K562 (cell line): ENCODE measurements around the gene C1orf167. TPM values are rescaled to one million over a fixed set of nuclear protein-coding genes. Genes with fewer than 3 reads are reported as not detected.

ENCODE experiments used
- CBX2 ChIP-seq: fragments of 200-600 bp; sonication (generic); IDR thresholded peaks from one replicate; pipeline ENCODE4 v1.6.1; 2012; ENCODE audit warnings: mild to moderate bottlenecking, low read length, inconsistent platforms; ENCODE audit not compliant: insufficient read depth, poor library complexity, severe bottlenecking
- HDAC1 ChIP-seq, 2 experiments: fragments of 450-650 bp; IDR thresholded peaks; 2 replicates each; pipeline ENCODE4 v1.6.1; 2016 to 2017; ENCODE audit warnings: inconsistent platforms in 1 of 2, mild to moderate bottlenecking in 1 of 2, moderate library complexity in 1 of 2
- HDAC8 ChIP-seq: fragments of 450-650 bp; IDR thresholded peaks from 2 replicates; pipeline ENCODE4 v1.6.1; 2016; ENCODE audit warnings: mild to moderate bottlenecking, missing genetic modification characterization, moderate library complexity, missing compliant biosample characterization
- HMG20A ChIP-seq: fragments of 450-650 bp; formaldehyde crosslinking; conservative IDR thresholded peaks from 2 replicates; pipeline ENCODE4 v1.4.0; 2020; ENCODE audit warnings: mild to moderate bottlenecking, mixed read lengths
- ILF3 ChIP-seq: fragments of 450-650 bp; IDR thresholded peaks from 2 replicates; pipeline ENCODE4 v1.6.1; 2018; ENCODE audit warnings: antibody characterized with exemption, mild to moderate bottlenecking, moderate library complexity, borderline replicate concordance
- JUND ChIP-seq, 2 experiments: IDR thresholded peaks; 2 replicates in 1 of 2; 3 replicates in 1 of 2; pipeline ENCODE4 v1.6.1; 2011; ENCODE audit warnings: borderline replicate concordance in 2 of 2, low read depth in 2 of 2, low read length in 2 of 2, improper control_type of control experiment in 1 of 2, missing biosample characterization in 1 of 2, missing genetic modification characterization in 1 of 2, missing genetic modification reagents in 1 of 2
- KAT7 ChIP-seq: sonication (generic); formaldehyde crosslinking; IDR thresholded peaks from 2 replicates; pipeline ENCODE4 v1.8.0; 2022; ENCODE audit warnings: missing genetic modification reagents, mild to moderate bottlenecking, borderline replicate concordance
- LEF1 ChIP-seq: fragments of 450-650 bp; IDR thresholded peaks from 2 replicates; pipeline ENCODE4 v1.6.1; 2016; ENCODE audit warnings: mild to moderate bottlenecking
- NCOA2 ChIP-seq, 2 experiments: fragments of 450-650 bp; IDR thresholded peaks; 2 replicates each; pipeline ENCODE4 v1.6.1; 2018; ENCODE audit warnings: mild to moderate bottlenecking in 2 of 2, moderate library complexity in 1 of 2; ENCODE audit not compliant: partially characterized antibody in 2 of 2
- NONO ChIP-seq, 2 experiments: fragments of 200-400 bp in 1 of 2; fragments of 450-650 bp in 1 of 2; formaldehyde crosslinking in 1 of 2; IDR thresholded peaks; 2 replicates each; pipeline ENCODE4 v1.6.1; 2017; ENCODE audit warnings: low read depth in 2 of 2, mild to moderate bottlenecking in 2 of 2, moderate library complexity in 2 of 2, low read length in 1 of 2
- SRSF3 ChIP-seq: fragments of 200-400 bp; formaldehyde crosslinking; IDR thresholded peaks from 2 replicates; pipeline ENCODE4 v1.6.1; 2016; ENCODE audit warnings: mild to moderate bottlenecking, low read length, moderate library complexity; ENCODE audit not compliant: insufficient read depth
- TRIM24 ChIP-seq, 2 experiments: fragments of 450-650 bp; IDR thresholded peaks; 2 replicates each; pipeline ENCODE4 v1.6.1; 2016
- ZKSCAN1 ChIP-seq: fragments of 150-350 bp; IDR thresholded peaks from 2 replicates; pipeline ENCODE4 v1.6.1; 2016; ENCODE audit warnings: low read depth, low read length
- ZNF282 ChIP-seq: sonication (generic); formaldehyde crosslinking; IDR thresholded peaks from 2 replicates; pipeline ENCODE4 v1.8.1; 2023; ENCODE audit warnings: missing genetic modification reagents
- polyA plus RNA-seq, 8 experiments: library from polyadenylated mRNA; depleted of rRNA in 4 of 8; stranded (reverse) in 5 of 8; unstranded in 3 of 8; fragments of >200 nt; fragmentation: Nextera tagmentation in 2 of 8; fragmentation: Illumina TruSeq in 1 of 8; extraction: Ambion mirVana in 2 of 8; extraction: Trizol in 1 of 8; gene quantifications; 2 replicates each; pipeline versions ENCODE4 v1.2.1 to v1.2.3, GENCODE V29; 2011 to 2014; ENCODE audit warnings: inconsistent platforms in 1 of 8, missing spikeins in 1 of 8
- total RNA-seq, 7 experiments: library from RNA; depleted of rRNA in 6 of 7; stranded (reverse); fragments of >200 nt in 6 of 7; fragmentation: Illumina TruSeq in 2 of 7; extraction: Trizol in 2 of 7; gene quantifications; 2 replicates each; pipeline versions ENCODE4 v1.2.1 to v1.2.3, GENCODE V29; 2011 to 2021; ENCODE audit warnings: low replicate concordance in 1 of 7
- TF ChIP-seq, protein P1 (sequence below), 2 experiments: fragments of 450-650 bp; IDR thresholded peaks; 2 replicates each; pipeline ENCODE4 v1.6.1; 2016; ENCODE audit warnings: mild to moderate bottlenecking in 2 of 2, borderline replicate concordance in 1 of 2, low read depth in 1 of 2, moderate library complexity in 1 of 2
- TF ChIP-seq, protein P2 (sequence below): IDR thresholded peaks from 2 replicates; pipeline ENCODE4 v1.6.1; 2014; ENCODE audit warnings: antibody characterized with exemption

C1orf167 gene
- total and polyA plus RNA-seq, 9 of the 15 experiments (the other 6 are each of a cell fraction or from before 2014, with no cell fraction given) = 0.22 to 0.86 (median 0.31) TPM; not detected in 2

DNA sequence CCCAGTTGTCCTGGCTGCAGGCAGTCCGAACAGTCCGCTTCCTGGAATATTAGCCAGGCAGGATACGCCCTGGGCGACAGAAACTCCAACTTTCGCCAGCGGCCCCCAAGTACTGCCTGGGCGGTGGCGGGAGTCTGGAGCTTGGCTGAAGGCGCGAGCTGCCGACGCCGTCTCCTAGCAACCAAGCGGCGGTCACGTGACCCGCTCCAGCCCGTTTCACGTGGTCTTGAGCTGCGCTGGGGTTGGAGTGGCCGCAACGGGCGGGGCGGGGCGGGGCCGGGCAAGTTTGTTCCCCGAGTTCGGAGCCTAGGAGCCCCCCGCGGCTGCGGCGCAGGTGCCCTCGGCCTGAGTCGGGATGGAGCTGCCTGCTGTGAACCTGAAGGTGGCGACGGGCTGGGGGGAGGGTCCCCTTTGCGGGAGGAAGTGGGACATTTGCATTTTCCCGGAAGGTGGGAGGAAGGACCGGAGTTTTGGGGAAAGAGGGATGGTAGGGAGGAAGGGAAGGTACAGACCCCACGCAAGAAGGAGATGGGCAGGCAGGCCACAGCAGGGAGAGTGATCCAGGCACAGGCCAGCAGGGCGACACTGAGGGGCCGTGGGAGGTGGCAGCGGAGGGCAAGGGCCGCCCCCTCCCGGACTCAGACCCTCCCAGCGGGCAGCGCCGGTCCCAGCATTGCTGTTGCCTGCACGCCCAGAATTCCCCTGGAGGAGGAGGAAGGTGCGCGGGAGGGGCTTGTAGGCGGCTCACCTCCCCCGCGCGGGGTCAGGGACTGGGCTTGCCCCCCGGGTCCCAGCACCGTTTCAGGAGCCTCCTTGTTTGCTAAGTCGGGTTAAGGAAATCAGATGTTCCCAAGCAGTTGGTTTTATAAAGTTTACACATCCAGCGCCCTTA is 25.9 kb upstream of the C1orf167 start, which contains the start of gene AGTRAP (continued):
- TF ChIP-seq, protein P1, sequence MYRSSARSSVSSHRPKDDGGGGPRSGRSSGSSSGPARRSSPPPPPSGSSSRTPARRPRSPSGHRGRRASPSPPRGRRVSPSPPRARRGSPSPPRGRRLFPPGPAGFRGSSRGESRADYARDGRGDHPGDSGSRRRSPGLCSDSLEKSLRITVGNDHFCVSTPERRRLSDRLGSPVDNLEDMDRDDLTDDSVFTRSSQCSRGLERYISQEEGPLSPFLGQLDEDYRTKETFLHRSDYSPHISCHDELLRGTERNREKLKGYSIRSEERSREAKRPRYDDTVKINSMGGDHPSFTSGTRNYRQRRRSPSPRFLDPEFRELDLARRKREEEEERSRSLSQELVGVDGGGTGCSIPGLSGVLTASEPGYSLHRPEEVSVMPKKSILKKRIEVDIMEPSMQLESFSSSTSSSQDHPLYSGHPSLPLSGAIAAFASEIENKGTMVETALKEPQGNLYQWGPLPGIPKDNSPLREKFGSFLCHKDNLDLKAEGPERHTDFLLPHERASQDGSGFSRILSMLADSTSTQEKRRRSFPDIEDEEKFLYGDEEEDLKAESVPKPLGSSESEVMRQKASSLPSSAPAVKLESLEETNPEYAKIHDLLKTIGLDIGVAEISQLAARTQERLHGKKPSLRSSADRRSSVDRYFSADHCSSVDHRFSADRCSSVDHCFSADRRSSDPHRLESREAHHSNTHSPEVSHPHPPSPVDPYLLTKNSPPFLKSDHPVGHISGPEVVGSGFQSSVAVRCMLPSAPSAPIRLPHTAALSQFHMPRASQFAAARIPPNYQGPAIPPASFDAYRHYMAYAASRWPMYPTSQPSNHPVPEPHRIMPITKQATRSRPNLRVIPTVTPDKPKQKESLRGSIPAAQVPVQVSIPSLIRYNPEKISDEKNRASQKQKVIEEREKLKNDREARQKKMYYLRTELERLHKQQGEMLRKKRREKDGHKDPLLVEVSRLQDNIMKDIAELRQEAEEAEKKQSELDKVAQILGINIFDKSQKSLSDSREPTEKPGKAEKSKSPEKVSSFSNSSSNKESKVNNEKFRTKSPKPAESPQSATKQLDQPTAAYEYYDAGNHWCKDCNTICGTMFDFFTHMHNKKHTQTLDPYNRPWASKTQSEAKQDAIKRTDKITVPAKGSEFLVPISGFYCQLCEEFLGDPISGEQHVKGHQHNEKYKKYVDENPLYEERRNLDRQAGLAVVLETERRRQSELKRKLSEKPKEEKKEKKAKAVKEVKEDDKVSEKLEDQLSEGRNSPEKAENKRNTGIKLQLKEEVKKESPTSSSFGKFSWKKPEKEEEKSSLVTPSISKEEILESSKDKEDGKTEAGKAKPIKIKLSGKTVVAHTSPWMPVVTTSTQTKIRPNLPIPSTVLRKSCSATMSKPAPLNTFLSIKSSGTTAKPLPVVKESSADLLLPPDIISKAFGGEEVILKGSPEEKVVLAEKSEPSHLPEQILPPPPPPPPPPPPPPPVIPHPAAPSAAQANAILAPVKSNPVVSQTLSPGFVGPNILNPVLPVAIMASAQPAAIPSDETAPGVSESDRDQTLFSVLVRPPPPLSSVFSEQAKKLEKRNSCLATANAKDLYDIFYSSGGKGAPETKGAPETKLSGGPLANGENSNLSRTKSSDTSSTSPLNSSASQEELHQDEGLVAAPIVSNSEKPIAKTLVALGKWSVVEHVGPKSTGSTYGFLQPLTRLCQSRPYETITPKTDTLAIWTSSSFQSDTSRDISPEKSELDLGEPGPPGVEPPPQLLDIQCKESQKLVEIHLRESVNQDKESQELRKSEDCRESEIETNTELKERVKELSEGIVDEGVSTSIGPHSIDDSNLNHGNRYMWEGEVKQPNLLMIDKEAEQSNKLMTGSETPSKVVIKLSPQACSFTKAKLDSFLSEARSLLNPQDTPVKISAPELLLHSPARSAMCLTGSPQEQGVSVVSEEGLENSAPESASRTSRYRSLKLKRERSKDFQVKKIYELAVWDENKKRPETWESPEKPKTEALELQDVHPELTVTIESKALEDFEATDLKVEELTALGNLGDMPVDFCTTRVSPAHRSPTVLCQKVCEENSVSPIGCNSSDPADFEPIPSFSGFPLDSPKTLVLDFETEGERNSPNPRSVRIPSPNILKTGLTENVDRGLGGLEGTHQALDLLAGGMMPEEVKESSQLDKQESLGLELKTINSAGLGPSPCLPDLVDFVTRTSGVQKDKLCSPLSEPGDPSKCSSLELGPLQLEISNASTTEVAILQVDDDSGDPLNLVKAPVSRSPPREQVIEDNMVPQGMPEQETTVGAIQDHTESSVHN (IDR thresholded peaks at IDR 0.05; ENCODE audit: borderline replicate concordance in 1 of 2, low read depth in 1 of 2) = no peak
- TF ChIP-seq HDAC1 (IDR thresholded peaks at IDR 0.05) = peak in 1 of 2 experiments; percentile 94; a peak in 2 of 4 replicates
- 0 out of 2 replicates have a peak, but pooled peaks have one; percentile 20 for TF ChIP-seq LEF1
- no peak for TF ChIP-seq ZKSCAN1
- no peak for TF ChIP-seq SRSF3
- no peak for TF ChIP-seq NCOA2 (IDR thresholded peaks at IDR 0.05; ENCODE audit: partially characterized antibody in 2 of 2)
- peak; percentile 32; the same call in 1 of the 2 replicates for TF ChIP-seq JUND (IDR thresholded peaks at IDR 0.05; ENCODE audit: borderline replicate concordance, low read depth, low read length)
- TF ChIP-seq JUND (tag; IDR thresholded peaks at IDR 0.05; ENCODE audit: borderline replicate concordance, low read depth, low read length) = peak; percentile 57; the same call in 1 of the 3 replicates
- TF ChIP-seq NONO (IDR thresholded peaks at IDR 0.05; ENCODE audit: low read depth in 2 of 2, low read length in 1 of 2) = no peak
- TF ChIP-seq ZNF282 (CRISPR knock-in tag) = no peak
- 0 out of 2 replicates have a peak, but pooled peaks have one; percentile 19 for TF ChIP-seq KAT7
- TF ChIP-seq ILF3 = no peak; the same call in 1 of the 2 replicates
- TF ChIP-seq HDAC8 (tag) = 0 out of 2 replicates have a peak, but pooled peaks have one; percentile 44
- no peak for TF ChIP-seq HMG20A (CRISPR knock-in tag)
- TF ChIP-seq TRIM24 (IDR thresholded peaks at IDR 0.05) = no peak
- TF ChIP-seq, protein P2, sequence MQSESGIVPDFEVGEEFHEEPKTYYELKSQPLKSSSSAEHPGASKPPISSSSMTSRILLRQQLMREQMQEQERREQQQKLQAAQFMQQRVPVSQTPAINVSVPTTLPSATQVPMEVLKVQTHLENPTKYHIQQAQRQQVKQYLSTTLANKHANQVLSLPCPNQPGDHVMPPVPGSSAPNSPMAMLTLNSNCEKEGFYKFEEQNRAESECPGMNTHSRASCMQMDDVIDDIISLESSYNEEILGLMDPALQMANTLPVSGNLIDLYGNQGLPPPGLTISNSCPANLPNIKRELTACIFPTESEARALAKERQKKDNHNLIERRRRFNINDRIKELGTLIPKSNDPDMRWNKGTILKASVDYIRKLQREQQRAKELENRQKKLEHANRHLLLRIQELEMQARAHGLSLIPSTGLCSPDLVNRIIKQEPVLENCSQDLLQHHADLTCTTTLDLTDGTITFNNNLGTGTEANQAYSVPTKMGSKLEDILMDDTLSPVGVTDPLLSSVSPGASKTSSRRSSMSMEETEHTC = peak; percentile 97
- TF ChIP-seq CBX2 = no peak
